Measurements from ENCODE around the gene ZNF18. TPM values are rescaled to one million over a fixed set of nuclear protein-coding genes. Genes with fewer than 3 reads are reported as not detected.

The ZNF18 gene
- total and polyA plus RNA-seq, 12 donors = 2.6 to 7.5 (median 4.6) TPM

- H3K27ac ChIP-seq = peak overlapping the region in 7 of 10 donors; percentile 83 to 94 (median 93)
- H3K4me1 ChIP-seq = peaks cover 5 to 50% (median 35%) of the 10 kb centered on the region in 9 donors
- 2 to 5% methylated on average over 3 of the region's 3 CpGs for WGBS, 2 donors
- peak overlapping the region; percentile 67 to 97 (median 83) for H3K4me3 ChIP-seq
- DNase-seq (no peak), ATAC-seq (no peak)
- no peaks in the 10 kb centered on the region for H3K27me3 ChIP-seq
- intact Hi-C loops (cut with DNase I) = no loop called here
- peaks cover 0 to 4% (median 0%) of the 10 kb centered on the region in 9 donors for H3K36me3 ChIP-seq
- TF ChIP-seq, protein P1, sequence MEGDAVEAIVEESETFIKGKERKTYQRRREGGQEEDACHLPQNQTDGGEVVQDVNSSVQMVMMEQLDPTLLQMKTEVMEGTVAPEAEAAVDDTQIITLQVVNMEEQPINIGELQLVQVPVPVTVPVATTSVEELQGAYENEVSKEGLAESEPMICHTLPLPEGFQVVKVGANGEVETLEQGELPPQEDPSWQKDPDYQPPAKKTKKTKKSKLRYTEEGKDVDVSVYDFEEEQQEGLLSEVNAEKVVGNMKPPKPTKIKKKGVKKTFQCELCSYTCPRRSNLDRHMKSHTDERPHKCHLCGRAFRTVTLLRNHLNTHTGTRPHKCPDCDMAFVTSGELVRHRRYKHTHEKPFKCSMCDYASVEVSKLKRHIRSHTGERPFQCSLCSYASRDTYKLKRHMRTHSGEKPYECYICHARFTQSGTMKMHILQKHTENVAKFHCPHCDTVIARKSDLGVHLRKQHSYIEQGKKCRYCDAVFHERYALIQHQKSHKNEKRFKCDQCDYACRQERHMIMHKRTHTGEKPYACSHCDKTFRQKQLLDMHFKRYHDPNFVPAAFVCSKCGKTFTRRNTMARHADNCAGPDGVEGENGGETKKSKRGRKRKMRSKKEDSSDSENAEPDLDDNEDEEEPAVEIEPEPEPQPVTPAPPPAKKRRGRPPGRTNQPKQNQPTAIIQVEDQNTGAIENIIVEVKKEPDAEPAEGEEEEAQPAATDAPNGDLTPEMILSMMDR (IDR thresholded peaks at IDR 0.05) = no peak
- H3K9me3 ChIP-seq = no peaks in the 10 kb centered on the region
Measured at GRCh38 chr17:12021623-12022140, 24.4 kb upstream of the ZNF18 start.

DNA sequence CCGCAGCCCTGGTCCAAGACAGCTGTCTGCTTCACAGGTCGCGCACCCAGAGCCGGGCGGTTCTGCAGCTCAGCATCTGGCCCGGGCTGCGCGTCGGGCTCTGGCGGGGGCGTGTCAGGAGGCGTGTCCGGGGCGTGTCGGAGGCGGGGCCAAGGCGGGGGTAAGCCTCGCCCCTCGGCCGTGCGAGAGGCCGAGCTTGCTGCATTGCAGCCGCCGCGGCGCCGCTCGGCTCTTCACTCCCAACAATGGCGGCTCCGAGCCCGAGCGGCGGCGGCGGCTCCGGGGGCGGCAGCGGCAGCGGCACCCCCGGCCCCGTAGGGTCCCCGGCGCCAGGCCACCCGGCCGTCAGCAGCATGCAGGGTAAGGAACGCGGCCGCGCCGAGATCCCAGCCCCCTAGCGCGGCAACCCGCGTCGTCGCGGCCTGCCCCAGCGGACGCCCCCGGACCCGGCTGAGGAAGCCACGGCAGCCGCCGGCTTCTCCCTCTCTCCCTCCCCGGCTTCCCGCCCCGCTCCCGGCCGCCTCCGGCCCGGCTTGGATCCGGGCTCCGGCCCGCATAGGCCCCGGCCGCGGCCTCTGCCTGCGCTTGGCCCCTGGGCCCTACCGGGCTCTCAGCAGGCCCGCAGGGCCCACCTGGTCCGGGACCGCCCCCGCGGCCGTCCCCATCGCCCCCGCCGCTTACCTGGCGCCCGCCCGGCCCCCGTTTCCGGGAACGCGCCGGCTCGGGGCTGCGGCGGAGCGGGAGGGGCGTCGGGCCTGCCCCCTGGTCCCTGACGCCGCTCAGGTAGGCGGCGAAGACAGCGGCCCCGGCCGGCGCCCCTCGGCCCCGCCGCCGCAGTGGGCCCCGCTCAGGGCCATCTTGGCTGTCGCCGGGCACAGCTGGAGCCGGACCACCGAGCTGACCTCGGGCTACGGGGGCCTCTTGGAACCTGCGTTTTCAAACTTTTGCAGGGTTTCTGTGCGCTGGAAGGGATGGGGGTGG lies 23.7 kb upstream of the ZNF18 start, which contains the start of gene MAP2K4:
Gene MAP2K4, plus strand, starts transcription at position 236 of the 981 bp plus-strand sequence. Its CDS starts 10 bp downstream, at position 246.
- DNase-seq = peak; percentile 93 to 96
- no peaks in the 10 kb centered on the region for H3K27me3 ChIP-seq
- intact Hi-C loops (cut with DNase I) = no loop called here
- no peaks in the 10 kb centered on the region for H3K9me3 ChIP-seq
- ATAC-seq = peak; percentile 100
- H3K27ac ChIP-seq = peak within 1 kb of the TSS; percentile 83 to 95 (median 93)
- H3K4me3 ChIP-seq = peak within 1 kb of the TSS; percentile 67 to 97 (median 83)
- peaks cover 0 to 4% (median 0%) of the 10 kb centered on the region in 9 donors for H3K36me3 ChIP-seq
- peaks cover 5 to 48% (median 33%) of the 10 kb centered on the region in 9 donors for H3K4me1 ChIP-seq
- 1% methylated on average over 120 to 123 of the region's 123 CpGs for whole genome bisulfite sequencing, 2 donors
- TF ChIP-seq, protein P1 (IDR thresholded peaks at IDR 0.05) = no peak

GRCh38 chr17:12007466-12007865 lies 10.2 kb upstream of the ZNF18 start:
- no peaks in the 10 kb centered on the region for H3K4me1 ChIP-seq

DNA sequence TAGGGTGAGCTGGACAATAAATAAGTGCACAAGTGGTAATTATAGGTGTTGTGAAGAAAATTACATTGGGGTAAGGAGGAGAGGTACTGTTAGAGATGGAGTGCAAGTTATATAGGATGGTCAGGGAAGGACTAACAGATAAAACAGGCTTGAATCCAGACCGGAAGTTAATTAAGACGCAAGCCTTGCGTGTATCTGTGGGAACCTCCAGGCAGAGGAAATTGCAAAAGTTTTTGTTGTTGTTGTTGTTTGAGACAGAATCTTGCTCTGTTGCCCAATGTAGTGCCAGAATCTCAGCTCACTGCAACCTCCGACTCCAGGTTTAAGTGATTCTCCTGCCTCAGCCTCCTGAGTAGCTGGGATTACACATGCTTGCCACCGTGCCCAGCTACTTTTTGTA lies 2.4 kb upstream of the ZNF18 start:
- Histone ChIP-seq H3K4me3 (no peak overlapping the region), H3K27me3 (no peaks in the 10 kb centered on the region), H3K9me3 (no peaks in the 10 kb centered on the region), H3K27ac (peak overlapping the region in 1 of 10 donors; percentile 51), H3K4me1 (peaks cover 0 to 24% (median 11%) of the 10 kb centered on the region in 9 donors), H3K36me3 (no peaks in the 10 kb centered on the region)
- DNase-seq (no peak), ATAC-seq (no peak)
- intact Hi-C loops (cut with DNase I) = loop anchor here in 1 of 10 donors (10.0 kb wide), 1 partner anchor 105 kb away; no protein-coding TSS in a partner anchor
- 74 to 84% methylated on average over 5 of the region's 5 CpGs for WGBS, 2 donors
- TF ChIP-seq, protein P1 (IDR thresholded peaks at IDR 0.05) = no peak

More at GRCh38 chr17:12007466-12007865, 10.2 kb upstream of the ZNF18 start:
- DNase-seq (no peak), ATAC-seq (no peak)
- no peak overlapping the region for H3K27ac ChIP-seq
- intact Hi-C loops (cut with DNase I) = no loop called here
- TF ChIP-seq, protein P1 (IDR thresholded peaks at IDR 0.05) = no peak
- H3K36me3 ChIP-seq = no peaks in the 10 kb centered on the region
- no peak overlapping the region for H3K4me3 ChIP-seq
- H3K9me3 ChIP-seq = no peaks in the 10 kb centered on the region
- WGBS, 2 donors = 79 to 83% methylated on average over 5 of the region's 5 CpGs
- H3K27me3 ChIP-seq = no peaks in the 10 kb centered on the region
